Measurements from ENCODE around the gene TMEM40.
"Not testable (repeated sequence)": the region's sequence is repeated elsewhere in the genome, so short reads cannot be mapped to it uniquely, and the experiment has no call there.

TMEM40 gene

GRCh38 chr3:12719984-12720898 lies 38.8 kb downstream of the TMEM40 start:
- peak; percentile 22 to 48 for DNase-seq (ENCODE audit: extremely low read depth in 1 of 2, low read depth in 1 of 2)

- no peak for DNase-seq (ENCODE audit: extremely low read depth in 1 of 2, low read depth in 1 of 2)
Measured at GRCh38 chr3:12719541-12719940, 39.5 kb downstream of the TMEM40 start.

GRCh38 chr3:12716605-12717151 lies 42.4 kb downstream of the TMEM40 start:
- no peak for DNase-seq (ENCODE audit: extremely low read depth in 1 of 2, low read depth in 1 of 2)

- no peak for DNase-seq (ENCODE audit: extremely low read depth in 1 of 2, low read depth in 1 of 2)
Measured at GRCh38 chr3:12714278-12714677, 44.8 kb downstream of the TMEM40 start.

- DNase-seq (ENCODE audit: extremely low read depth in 1 of 2, low read depth in 1 of 2): no peak
Measured at GRCh38 chr3:12710062-12710461, 49.0 kb downstream of the TMEM40 start.

- no peak for DNase-seq (ENCODE audit: extremely low read depth in 1 of 2, low read depth in 1 of 2)
Measured at GRCh38 chr3:12709334-12709733, 49.7 kb downstream of the TMEM40 start.

- no peak for DNase-seq (ENCODE audit: extremely low read depth in 1 of 2, low read depth in 1 of 2)
Measured at GRCh38 chr3:12708584-12709192, 50.4 kb downstream of the TMEM40 start.

- DNase-seq (ENCODE audit: extremely low read depth in 1 of 2, low read depth in 1 of 2): no peak
Measured at GRCh38 chr3:12707449-12707848, 51.6 kb downstream of the TMEM40 start.

GRCh38 chr3:12706504-12707253 lies 52.4 kb downstream of the TMEM40 start:
- DNase-seq (ENCODE audit: extremely low read depth in 1 of 2, low read depth in 1 of 2): peak; percentile 9 to 40

GRCh38 chr3:12705981-12706380 lies 53.1 kb downstream of the TMEM40 start:
- no peak for DNase-seq (ENCODE audit: extremely low read depth in 1 of 2, low read depth in 1 of 2)

- no peak for DNase-seq (ENCODE audit: extremely low read depth in 1 of 2, low read depth in 1 of 2)
Measured at GRCh38 chr3:12705374-12705926, 53.6 kb downstream of the TMEM40 start.

- DNase-seq (ENCODE audit: extremely low read depth in 1 of 2, low read depth in 1 of 2): no peak
Measured at GRCh38 chr3:12702501-12702900, 56.6 kb downstream of the TMEM40 start.

- DNase-seq (ENCODE audit: extremely low read depth in 1 of 2, low read depth in 1 of 2): not testable (repeated sequence)
Measured at GRCh38 chr3:12701601-12702000, 57.5 kb downstream of the TMEM40 start.

- no peak for DNase-seq (ENCODE audit: extremely low read depth in 1 of 2, low read depth in 1 of 2)
Measured at GRCh38 chr3:12700800-12701199, 58.3 kb downstream of the TMEM40 start.

GRCh38 chr3:12695916-12696315 lies 63.1 kb downstream of the TMEM40 start:
- no peak for DNase-seq (ENCODE audit: extremely low read depth in 1 of 2, low read depth in 1 of 2)

- no peak for DNase-seq (ENCODE audit: extremely low read depth in 1 of 2, low read depth in 1 of 2)
Measured at GRCh38 chr3:12695112-12695511, 63.9 kb downstream of the TMEM40 start.

- DNase-seq (ENCODE audit: extremely low read depth in 1 of 2, low read depth in 1 of 2): no peak
Measured at GRCh38 chr3:12692444-12692843, 66.6 kb downstream of the TMEM40 start.

- no peak for DNase-seq (ENCODE audit: extremely low read depth in 1 of 2, low read depth in 1 of 2)
Measured at GRCh38 chr3:12689997-12690711, 68.9 kb downstream of the TMEM40 start.

- no peak for DNase-seq (ENCODE audit: extremely low read depth in 1 of 2, low read depth in 1 of 2)
Measured at GRCh38 chr3:12687948-12688347, 71.1 kb downstream of the TMEM40 start.

GRCh38 chr3:12686096-12686495 lies 73.0 kb downstream of the TMEM40 start:
- DNase-seq (ENCODE audit: extremely low read depth in 1 of 2, low read depth in 1 of 2): no peak

Data from stimulated activated CD8-positive, alpha-beta memory T cell treated with anti-CD3 and anti-CD28 coated beads, Interleukin-7, amount 100 ng/mL, for 48 hours (primary cell).